ENCODE data around the gene NCOA1. TPM values are rescaled to one million over a fixed set of nuclear protein-coding genes. Genes with fewer than 3 reads are reported as not detected.
"Not testable (repeated sequence)": the region's sequence is repeated elsewhere in the genome, so short reads cannot be mapped to it uniquely, and the experiment has no call there.

NCOA1 gene
- polyA plus RNA-seq, 3 donors: 7.3 to 17.9 (median 15.0) TPM

- WGBS, 3 donors: 63 to 79% (median 77%) methylated on average over 1 of the region's 1 CpG
Measured at GRCh38 chr2:24520175-24520574, 29.1 kb downstream of the NCOA1 start.

GRCh38 chr2:24521162-24521857 lies 30.3 kb downstream of the NCOA1 start:
- H3K27ac ChIP-seq (ENCODE audit: low read depth, low read length): no peak overlapping the region
- WGBS, 3 donors: 92 to 94% (median 92%) methylated on average over 1 of the region's 1 CpG

More at GRCh38 chr2:24520175-24520574, 29.1 kb downstream of the NCOA1 start:
- H3K27ac ChIP-seq (ENCODE audit: low read depth, low read length): no peak overlapping the region

- 80 to 93% (median 86%) methylated on average over 3 of the region's 3 CpGs for WGBS, 3 donors
- H3K27ac ChIP-seq (ENCODE audit: low read depth, low read length): no peak overlapping the region
Measured at GRCh38 chr2:24521975-24522639, 31.1 kb downstream of the NCOA1 start.

DNA sequence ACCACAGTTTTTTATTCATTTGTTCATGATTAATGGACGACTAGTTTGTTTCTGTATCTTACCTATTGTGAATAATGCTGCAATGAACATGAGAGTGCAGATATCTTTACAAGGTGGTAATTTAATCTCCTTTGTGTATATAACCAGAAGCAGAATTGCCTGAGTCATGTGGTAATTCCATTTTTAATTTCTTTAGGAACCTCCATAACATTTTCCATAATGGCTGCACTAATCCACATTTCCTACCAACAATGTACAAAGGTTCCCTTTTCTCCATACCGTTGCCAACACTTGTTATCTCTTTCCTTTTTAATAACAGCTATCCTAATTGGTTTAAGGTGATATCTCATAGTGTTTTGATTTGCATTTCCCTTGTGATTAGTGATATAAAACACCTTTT lies 36.5 kb downstream of the NCOA1 start:
- 74 to 90% (median 84%) methylated on average over 2 of the region's 2 CpGs for WGBS, 3 donors

GRCh38 chr2:24530796-24531195 lies 39.7 kb downstream of the NCOA1 start:
- H3K27ac ChIP-seq (ENCODE audit: low read depth, low read length): no peak overlapping the region

More for the DNA sequence above, 36.5 kb downstream of the NCOA1 start:
- H3K27ac ChIP-seq (ENCODE audit: low read depth, low read length): no peak overlapping the region

- H3K27ac ChIP-seq (ENCODE audit: low read depth, low read length): not testable (repeated sequence)
- WGBS, 3 donors: 89 to 93% (median 92%) methylated on average over 6 of the region's 6 CpGs
Measured at GRCh38 chr2:24531610-24532009, 40.6 kb downstream of the NCOA1 start.

DNA sequence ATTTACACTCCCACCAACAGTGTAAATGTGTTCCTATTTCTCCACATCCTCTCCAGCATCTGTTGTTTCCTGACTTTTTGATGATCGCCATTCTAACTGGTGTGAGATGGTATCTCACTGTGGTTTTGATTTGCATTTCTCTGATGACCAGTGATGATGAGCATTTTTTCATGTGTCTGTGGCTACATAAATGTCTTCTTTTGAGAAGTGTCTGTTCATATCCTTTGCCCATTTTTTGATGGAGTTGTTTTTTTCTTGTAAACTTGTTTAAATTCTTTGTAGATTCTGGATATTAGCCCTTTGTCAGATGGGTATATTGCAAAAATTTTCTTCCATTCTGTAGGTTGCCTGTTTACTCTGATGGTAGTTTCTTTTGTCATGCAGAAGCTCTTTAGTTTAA lies 41.0 kb downstream of the NCOA1 start:
- WGBS, 3 donors: 64 to 100% (median 89%) methylated on average over 1 of the region's 1 CpG
- H3K27ac ChIP-seq (ENCODE audit: low read depth, low read length): not testable (repeated sequence)

DNA sequence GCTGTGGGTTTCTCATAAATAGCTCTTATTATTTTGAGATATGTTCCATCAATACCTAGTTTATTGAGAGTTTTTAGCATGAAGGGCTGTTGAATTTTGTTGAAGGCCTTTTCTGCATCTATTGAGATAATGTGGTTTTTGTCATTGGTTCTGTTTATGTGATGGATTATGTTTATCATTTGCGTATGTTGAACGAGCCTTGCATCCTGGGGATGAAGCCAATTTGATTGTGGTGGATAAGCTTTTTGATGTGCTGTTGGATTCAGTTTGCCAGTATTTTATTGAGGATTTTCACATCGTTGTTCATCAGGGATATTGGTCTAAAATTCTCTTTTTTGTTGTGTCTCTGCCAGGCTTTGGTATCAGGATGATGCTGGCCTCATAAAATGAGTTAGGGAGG lies 42.5 kb downstream of the NCOA1 start:
- not testable (repeated sequence) for H3K27ac ChIP-seq (ENCODE audit: low read depth, low read length)
- WGBS, 3 donors: 89 to 92% (median 92%) methylated on average over 3 of the region's 3 CpGs

DNA sequence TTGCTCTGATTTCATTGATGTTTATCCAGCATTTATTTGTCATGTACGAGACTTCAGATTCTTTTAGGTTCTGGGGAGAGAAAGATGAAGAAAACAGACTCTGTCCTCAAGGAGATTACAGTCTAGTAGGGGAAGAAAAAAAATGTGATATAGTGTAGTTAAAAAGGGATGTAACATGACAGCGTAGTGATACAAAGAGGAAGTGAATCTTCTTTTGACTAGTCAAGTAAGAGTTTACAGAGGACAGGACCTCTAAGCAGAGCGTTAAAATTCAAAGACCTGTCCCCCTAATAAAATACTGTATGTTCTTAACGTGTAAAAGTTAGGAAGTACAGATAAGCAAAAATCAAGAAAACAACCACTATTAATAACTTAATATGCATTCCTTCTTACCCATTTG lies 47.7 kb downstream of the NCOA1 start:
- H3K27ac ChIP-seq (ENCODE audit: low read depth, low read length): no peak overlapping the region
- 85 to 95% (median 91%) methylated on average over 4 of the region's 4 CpGs for WGBS, 3 donors

- H3K27ac ChIP-seq (ENCODE audit: low read depth, low read length): no peak overlapping the region
- 92 to 100% (median 93%) methylated on average over 1 of the region's 1 CpG for WGBS, 3 donors
Measured at GRCh38 chr2:24539258-24539657, 48.2 kb downstream of the NCOA1 start.

DNA sequence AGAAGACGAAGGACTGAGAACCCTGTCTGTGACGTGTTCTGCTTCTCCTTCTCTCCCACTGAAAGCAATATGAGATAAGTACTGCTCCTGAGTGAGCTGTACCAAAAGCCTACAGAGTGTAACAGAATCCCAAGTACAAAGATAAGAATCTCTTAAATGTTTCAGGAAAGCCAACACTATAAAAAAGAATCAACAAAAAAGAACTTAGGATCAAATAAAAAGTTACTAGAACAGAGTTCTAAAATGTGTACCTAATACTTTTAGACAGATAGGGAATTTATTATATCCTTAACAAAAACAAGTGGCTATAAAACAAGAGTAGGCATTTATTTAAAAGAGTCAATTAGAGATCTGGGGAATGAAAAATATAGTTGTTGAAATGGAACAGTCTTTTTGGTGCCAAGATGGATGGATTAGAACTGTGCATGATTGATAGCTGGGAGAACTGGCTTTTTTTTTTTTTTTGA lies 49.0 kb downstream of the NCOA1 start:
- 79 to 86% (median 86%) methylated on average over 2 of the region's 2 CpGs for WGBS, 3 donors
- H3K27ac ChIP-seq (ENCODE audit: low read depth, low read length): no peak overlapping the region

- no peak overlapping the region for H3K27ac ChIP-seq (ENCODE audit: low read depth, low read length)
Measured at GRCh38 chr2:24541621-24542020, 50.6 kb downstream of the NCOA1 start.

- no peak overlapping the region for H3K27ac ChIP-seq (ENCODE audit: low read depth, low read length)
- WGBS, 3 donors: 97 to 98% (median 98%) methylated on average over 3 of the region's 3 CpGs
Measured at GRCh38 chr2:24542269-24542872, 51.3 kb downstream of the NCOA1 start.

DNA sequence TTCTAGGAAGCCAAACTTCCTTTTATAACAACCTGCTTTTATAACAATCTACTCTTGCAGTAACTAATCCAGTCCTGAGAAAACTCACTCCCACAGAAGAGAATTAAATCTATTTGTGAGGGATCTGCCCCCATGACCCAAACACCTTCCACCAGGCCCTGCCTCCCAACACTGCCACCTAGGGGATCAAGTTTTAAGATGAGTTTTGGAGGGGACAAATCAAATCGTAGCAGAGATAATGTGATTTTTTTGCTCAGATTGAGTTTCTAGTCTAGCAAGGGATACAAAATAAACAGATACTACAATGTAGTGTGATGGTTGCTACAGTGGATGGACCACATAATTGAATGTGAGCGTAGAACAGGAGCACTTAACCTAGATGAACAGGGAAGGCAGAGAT lies 52.2 kb downstream of the NCOA1 start:
- 67 to 84% (median 69%) methylated on average over 2 of the region's 2 CpGs for WGBS, 3 donors
- no peak overlapping the region for H3K27ac ChIP-seq (ENCODE audit: low read depth, low read length)

DNA sequence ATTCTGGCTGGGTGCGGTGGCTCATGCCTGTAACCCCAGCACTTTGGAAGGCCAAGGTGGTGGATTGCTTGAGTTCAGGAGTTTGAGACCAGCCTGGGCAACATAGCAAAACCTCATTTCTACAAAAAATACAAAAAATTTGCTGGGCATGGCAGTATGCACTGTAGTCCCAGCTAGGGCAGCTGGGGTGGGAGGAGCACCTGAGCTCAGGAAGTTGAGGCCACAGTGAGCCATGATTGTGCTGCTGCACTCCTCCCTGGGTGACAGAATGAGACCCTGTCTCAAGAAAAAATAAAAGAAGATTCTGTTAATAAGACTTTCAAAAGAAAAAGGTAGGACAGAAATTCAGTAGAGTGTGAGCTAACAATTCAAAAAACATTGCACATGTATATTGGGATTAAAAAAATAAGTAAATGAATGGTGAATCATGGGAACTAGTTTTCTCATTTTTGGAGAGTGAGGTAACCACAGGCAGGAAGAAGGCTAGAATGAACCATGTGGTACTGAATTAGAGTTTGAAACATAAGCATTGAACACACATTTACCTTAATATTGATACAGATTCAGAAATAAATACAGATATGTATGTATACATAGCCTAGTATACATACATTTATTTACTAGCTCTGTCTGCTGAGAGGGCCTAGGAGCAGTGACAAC lies 53.5 kb downstream of the NCOA1 start:
- 96 to 100% (median 100%) methylated on average over 1 of the region's 1 CpG for WGBS, 3 donors
- H3K27ac ChIP-seq (ENCODE audit: low read depth, low read length): no peak overlapping the region

DNA sequence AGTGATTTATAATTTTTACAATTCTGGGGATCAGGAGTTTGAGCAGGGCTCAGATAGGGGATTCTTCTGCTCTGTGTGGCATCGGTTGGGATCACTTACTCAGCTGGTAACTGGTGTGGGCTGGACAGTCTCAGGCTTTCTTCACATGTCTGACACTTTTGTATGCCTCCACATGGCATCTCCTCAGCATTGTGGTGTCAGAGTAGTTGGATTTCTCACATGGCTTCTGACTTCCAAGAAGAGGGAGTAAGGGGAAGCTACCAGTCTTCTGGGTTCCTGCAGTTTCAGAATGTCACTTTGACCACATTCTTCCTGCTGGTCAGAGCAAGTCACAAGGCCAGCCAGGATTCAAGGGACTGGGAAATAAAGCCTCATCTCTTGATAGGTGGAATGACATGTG lies 55.6 kb downstream of the NCOA1 start:
- H3K27ac ChIP-seq (ENCODE audit: low read depth, low read length): no peak overlapping the region
- 87 to 96% (median 93%) methylated on average over 1 of the region's 1 CpG for WGBS, 3 donors

DNA sequence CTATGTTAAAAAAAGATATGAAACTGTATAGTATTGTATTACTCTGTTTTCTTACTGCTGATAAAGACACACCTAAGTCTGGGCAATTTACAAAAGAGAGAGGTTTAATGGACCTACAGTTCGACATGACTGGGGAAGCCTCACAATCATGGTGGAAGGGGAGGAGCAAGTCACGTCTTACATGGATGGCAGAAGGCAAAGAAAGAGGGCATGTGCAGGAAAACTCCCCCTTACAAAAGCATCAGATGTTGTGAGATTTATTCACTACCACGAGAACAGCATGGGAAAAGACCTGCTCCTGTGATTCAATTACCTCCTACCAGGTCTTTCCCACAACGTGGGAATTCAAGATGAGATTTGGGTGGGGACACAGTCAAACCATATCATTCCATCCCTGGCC lies 57.0 kb downstream of the NCOA1 start:
- no peak overlapping the region for H3K27ac ChIP-seq (ENCODE audit: low read depth, low read length)
- WGBS, 3 donors: 84 to 98% (median 85%) methylated on average over 4 of the region's 4 CpGs

DNA sequence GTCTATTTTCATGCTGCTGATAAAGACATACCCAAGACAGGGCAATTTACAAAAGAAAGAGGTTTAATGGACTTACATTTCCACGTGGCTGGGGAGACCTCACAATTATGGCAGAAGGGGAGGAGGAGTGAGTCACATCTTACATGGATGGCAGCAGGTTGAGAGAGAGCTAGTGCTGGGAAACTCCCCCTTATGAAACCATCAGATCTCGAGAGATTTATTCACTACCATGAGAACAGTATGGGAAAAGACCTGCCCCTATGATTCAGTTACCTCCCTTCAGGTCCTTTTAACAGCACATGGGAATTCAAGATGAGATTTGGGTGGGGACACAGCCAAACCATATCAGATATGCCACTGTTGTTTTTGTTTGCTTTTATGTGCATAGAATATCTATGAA lies 59.2 kb downstream of the NCOA1 start:
- 67 to 74% (median 67%) methylated on average over 2 of the region's 2 CpGs for WGBS, 3 donors
- H3K27ac ChIP-seq (ENCODE audit: low read depth, low read length): not testable (repeated sequence)

GRCh38 chr2:24551016-24551415 lies 60.0 kb downstream of the NCOA1 start:
- 90 to 99% (median 91%) methylated on average over 2 of the region's 2 CpGs for WGBS, 3 donors
- no peak overlapping the region for H3K27ac ChIP-seq (ENCODE audit: low read depth, low read length)
